Activated naive CD4-positive, alpha-beta T cell (primary cell): ENCODE measurements around the gene C1QTNF3.
"Not testable (repeated sequence)": the region's sequence is repeated elsewhere in the genome, so short reads cannot be mapped to it uniquely, and the experiment has no call there.

Source experiments
- DNase-seq, 4 experiments: peaks; one replicate each; lab custom pipeline; 2025; lab: John Stamatoyannopoulos, UW

Gene C1QTNF3

DNA sequence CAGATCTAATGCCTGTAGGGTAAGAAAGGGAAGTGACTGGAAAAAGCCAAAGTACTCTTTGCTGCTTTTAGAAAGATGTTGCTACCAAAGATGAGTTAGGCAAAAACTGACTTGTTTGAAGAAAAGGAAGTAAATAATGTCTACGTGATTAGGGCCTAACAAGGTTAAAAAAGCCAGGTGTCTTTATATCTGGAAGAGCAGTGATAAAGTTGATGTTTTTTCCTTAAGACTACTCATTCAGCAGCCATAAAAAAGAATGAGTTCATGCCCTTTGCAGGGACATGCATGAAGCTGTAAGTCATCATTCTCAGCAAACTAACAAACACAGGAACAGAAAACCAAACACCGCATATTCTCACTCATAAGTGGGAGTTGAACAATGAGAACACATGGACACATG is 21.7 kb downstream of the C1QTNF3 start:
- DNase-seq, result no peak

DNA sequence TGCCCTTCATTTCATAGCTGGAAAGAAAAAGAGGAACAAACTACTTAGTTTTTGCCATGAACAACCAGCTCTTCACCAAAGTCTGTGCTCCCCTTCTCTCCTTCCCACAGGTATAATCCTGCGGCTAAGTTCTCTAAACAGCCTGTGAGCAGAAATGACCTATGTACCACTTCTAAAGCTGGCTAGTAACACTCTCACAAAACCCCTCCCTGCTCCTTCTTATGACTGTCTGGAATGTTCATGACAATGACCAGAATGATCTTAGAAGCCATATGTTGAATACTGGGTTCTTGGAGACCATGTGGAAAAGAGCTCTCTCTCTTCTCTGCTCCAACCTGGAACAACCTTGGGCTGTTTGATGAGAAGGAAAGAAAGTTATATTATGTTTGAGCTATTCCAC is 22.3 kb downstream of the C1QTNF3 start:
- no peak for DNase-seq

DNA sequence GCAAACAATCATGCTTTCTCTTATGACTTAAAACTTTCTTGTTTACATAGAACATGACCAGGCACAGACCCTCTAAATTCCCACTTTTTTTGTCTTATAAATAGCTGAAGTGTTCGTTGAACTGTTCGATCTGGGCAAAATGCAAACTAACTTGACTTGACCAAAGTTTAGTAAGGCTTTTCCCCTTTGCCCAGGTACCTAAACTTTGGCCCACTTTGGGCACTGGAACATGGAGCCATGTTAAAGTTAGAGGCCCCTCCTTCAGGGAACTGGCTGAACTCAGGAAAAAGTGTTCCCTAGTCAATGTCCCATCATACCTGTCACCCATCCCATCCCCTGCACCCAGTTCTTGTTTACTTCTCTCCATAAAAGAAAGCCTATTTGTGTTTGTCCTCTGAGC is 25.8 kb downstream of the C1QTNF3 start:
- DNase-seq, result no peak

DNA sequence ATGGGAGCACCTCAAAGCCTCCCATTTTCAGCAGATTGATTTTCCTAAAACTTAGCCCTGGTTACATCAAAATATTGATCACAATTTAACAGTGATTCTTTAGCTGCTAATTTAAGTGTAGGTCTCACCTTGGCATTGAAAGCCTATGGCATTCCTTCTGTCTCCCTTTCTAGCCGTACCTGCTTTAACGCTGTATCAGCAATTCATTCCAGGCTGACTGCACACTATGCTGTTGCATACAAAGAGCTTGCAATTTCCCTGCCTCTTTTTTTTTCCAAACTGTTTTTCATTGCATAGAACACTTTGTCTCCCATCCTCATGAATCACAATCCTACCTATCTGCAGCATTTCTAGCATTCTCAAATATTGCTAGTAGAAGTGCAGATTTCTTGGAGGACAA is 26.3 kb downstream of the C1QTNF3 start:
- DNase-seq, result no peak

DNA sequence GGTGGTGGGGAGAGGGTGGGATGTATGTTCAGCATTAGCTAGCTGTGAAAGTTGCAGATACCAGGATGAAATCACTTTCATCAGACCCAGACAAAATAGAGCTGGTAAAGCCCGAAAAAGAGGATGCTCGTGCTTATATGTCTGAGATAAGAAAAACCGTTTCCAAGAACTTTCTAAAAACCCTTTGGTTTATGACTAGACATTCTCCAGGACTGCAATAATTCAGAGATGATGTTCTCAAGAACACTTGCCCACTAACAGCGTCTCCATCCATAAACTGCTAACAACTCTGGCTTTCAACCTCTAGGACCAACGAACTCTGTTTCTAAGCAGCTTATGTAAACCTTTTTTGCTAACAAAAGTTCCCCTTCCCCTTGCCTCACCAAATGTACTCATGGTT is 26.8 kb downstream of the C1QTNF3 start:
- DNase-seq, result no peak

DNA sequence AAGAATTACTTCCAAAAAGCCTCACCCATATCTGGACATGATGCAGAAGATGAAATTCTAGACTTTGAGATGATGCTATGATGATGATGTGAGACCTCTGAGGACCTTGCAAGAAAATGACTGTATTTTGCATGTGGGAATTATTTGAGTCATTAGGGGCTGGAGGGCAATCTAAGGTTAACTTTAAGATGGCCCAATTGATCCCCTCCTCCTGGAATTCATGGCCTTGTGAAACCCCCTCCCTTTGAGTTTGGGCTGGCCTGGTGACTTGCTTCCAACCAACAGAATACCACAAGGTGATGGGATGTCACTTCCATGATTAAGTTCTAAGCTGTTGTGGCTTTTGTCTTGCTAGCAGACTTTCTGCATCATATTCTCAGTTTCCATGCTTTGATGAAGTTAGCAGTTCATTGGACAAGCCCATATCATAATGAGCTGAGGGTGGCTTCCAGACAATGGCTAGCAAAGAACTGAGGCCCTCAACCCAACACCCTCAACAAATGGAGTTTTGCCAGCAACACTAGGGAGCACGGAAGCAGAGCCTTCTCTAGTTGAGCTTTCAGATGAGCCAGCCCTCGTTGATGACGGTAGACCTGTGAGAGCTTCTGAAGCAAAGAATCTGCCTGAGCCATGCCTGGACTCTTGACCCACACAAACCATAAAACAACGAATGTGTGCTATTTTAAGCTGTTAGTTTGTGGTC is 27.7 kb downstream of the C1QTNF3 start:
- no peak for DNase-seq

DNA sequence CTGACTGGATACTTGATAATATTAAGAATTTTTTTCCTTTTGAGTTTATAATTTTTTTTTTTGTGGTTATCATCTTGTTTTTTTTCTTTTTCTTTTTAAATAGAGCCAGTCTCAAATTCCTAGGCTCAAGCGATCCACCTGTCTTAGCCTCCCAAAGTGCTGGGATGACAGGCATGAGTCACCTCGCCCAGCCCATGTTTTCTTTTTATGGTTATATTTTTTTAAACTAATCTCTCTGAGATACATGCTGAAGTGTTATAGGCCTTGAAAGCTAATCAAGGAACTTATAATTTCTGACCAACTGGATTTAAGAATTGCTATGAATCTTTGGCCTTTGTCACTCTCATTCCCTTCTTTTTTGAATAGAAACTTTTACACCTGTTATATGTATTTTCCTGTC is 28.4 kb downstream of the C1QTNF3 start:
- no peak for DNase-seq

DNA sequence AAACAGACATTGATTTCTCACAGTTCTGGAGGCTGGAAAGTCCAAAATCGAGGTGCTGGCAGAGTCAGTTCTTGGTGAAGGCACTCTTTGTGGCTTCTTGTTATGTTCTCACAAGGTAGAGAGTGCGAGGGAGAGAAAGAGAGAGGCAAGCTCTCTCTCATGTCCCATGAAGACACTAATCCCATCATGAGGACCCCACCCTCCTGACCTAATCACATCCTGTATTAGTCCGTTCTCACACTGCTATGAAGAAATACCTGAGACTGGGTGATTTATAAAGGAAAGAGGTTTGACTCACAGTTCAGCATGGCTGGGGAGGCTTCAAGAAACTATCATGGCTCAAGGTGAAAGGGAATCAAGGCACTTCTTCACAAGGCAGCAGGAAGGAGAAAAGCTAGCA is 29.5 kb downstream of the C1QTNF3 start:
- DNase-seq, result no peak

DNA sequence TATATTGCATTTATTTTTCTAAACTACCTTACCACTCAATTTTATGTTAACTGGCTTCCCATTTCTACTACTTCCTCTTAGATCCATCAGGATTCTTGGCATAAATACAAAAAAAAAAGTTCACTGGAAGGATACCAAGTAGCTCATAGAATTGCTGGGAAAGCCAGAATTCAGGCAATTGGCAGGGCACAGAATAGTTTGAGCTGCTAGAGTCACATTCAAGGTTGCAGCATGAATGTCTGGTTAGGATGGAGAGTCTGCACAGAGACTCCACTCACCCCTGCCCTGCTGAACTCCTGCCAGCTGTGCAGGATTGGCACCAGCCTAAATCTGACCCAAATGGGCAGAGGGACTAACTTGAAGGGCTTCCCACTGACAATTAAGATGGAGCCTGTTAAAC is 30.2 kb downstream of the C1QTNF3 start:
- DNase-seq, result no peak

DNA sequence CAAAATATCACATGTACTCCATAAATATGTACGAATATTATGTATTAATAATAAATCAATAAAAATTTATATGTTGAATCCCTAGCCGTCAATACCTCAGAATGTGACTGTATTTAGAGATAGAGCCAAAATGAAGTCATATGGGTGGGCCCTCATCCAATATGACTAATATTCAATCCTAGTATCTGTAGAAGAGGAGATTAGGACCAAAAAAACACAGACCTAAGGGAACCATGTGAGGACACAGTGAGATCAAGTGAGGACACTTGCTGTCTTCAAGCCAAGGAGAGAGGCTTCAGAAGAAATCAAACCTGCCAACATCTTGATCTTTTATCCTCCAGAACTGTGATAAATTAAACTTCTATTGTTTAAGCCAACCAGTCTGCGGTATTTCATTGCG is 31.5 kb downstream of the C1QTNF3 start:
- no peak for DNase-seq

DNA sequence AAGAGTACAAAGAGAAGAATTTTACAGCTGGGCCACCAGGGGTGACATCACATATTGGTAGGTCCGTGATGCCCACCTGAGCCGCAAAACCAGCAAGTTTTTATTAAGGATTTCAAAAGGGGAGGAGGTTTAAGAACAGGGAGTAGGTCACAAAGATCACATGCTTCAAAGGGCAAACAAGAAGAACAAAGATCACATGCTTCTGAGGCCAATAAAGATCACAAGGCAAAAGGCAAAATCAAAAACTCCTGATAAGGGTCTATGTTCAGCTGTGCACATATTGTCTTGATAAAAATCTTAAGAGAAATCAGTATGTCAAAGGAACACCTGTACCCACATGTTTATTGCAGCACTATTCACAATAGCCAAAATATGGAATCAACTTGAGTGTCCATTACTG is 32.9 kb downstream of the C1QTNF3 start:
- DNase-seq, result not testable (repeated sequence)

DNA sequence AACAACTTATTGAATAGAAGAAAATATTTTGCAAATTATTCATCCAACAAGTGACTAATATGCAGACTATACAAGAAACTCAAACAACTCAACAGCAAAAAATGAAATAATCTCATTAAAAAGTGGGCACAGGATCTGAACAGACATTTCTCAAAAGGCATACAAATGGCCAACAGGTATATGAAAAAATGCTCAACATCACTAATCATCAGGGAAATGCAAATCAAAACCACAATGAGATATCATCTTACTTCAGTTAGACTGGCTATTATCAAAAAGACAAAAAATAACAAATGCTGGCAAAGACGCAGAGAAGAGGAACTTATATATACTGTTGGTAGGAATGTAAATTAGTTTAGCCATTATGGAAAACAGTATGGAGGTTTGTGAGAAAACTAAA is 33.4 kb downstream of the C1QTNF3 start:
- DNase-seq, result no peak

DNA sequence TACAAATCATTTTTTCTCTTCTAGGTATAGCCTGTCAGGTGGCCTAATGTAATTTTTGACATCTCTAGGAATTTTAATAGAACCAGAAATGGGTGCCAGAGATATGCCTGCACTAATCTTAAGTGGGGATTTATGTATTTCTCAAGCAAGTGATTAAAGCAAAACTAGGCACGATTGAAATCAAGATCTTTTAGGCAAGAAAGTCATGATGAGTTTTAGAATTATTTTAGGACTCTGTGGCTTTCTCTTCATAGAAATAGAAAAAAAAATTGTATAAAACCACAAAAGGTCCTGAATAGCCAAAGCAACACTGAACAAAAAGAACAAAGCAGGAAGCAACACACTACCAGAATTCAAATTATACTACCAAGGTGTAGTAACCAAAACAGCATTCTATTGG is 34.2 kb downstream of the C1QTNF3 start:
- no peak for DNase-seq

DNA sequence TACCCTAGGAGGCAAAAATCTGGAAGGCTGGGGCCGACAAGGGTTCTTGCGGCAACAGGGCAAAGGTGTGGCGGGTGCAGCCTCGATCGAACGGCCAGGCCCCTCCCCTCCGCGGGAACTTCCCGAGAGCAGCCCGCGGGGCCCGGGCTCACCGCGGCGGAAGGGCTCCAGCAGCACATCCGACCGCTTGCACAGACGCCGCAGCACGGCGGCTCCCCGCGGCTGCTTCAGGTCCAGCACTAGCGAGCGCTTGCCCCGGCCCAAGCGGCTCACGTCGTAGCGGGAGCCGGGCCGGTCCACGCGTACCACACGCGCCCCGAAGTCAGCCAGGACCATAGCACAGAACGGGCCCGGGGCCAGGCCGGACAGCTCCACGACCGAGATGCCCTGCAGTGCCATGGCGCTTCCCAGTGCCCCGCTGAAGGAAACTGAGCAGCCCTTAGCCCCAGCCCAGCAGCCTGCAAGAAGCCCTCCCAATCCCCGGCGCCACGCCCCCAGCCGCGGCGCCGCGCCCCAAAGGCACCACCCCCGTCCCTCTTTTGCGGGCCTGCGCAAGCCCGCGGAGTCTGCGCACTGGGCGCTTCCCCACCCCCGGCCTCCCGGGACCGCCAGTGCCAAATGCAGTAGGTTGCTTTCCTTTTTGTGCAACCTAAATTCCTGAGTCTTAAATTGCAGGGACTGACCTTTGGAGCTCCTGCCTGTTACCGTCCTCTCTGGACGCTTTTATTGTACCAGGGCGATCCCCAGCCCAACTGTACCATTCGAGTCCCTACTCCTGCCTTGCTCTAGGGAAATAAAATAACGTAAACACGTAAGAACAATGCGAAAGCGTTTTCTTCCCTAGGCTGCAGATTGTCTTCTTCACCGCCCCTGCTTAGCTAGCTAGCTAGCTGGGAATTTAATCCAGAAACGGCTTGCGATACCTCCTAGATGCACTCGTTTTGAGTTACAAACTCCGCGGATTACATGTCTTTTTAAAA is 35.1 kb downstream of the C1QTNF3 start, which contains the start of gene AMACR:
Gene AMACR (minus strand): TSS at position 430 of the 980 bp plus-strand sequence. CDS start 31 bp downstream, at position 399.
- peak; percentile 54 to 91 (median 74) for DNase-seq

DNA sequence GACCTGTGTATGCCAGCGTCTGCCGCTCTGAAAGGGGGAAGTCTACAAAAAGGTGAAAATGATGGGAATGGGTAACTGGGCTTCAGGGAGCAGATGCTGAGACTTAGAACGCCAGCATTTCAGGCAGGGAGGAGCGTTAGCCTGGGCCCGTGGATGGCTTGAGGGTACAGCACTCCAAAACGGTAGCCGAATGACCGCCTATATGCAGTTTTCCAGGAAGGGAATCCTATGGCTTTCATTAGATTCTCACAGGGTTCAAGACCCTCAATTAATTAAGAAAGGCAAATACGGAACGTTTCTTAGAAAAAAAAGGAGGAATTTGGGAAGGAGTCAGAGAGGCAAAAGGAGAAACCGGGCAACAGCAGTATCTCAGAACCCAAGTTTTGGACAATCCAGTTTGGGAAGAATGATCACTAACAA is 35.8 kb downstream of the C1QTNF3 start:
- DNase-seq, result no peak

DNA sequence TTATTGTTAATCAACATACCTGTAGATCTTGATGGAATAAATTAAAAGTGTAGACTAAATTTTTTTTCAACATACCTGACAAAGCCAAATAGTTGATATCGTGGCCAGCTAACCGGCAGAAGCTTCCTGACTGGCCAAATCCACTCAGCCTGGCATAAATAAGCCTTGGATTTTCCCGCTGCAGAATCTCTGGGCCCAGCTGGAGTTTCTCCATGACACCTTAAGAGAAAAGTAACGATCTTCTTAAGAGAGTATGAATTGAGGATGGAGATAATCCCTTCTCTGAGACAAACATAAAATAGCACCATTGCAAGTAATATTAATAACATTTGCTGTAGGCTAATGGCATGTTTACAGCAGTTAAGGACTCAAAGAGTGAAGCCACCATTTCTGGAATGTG is 37.3 kb downstream of the C1QTNF3 start:
- DNase-seq, result no peak

DNA sequence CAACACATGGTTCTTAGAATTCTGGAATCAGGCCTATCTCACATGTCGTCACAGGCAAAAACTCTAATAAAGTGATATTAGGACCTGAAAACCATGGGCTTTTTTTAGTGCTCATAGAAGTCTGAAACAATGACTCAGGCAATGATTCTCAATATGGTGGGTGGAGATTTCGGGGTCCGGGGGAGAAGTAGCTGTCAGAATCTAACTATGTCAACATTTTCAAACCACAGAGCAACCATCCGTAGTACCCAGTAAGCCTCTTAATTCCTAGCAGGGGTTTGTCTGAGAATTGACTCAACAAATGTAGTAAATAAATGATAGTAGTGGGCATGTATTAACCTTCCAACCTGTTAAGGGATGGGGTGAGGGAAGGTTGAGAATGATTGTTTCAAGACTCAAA is 37.8 kb downstream of the C1QTNF3 start:
- DNase-seq, result no peak

DNA sequence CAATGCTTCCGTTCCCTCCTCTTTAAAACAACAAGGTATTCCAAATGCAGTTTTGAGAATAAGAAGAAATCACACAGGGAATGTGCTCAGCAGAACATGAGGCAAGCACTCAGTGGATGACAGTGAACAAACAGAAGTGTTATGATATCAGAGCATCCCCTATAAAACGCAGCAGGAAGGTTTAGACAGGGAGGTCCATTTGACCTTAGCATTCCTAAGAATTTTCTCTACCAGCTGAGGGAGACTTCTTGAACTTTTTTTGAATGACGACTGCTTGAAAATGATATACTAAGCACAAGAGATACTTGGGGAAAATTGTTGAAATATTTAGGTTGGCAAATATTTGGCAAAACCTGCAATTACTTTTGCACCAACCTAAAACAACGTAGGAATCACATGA is 39.1 kb downstream of the C1QTNF3 start:
- no peak for DNase-seq

DNA sequence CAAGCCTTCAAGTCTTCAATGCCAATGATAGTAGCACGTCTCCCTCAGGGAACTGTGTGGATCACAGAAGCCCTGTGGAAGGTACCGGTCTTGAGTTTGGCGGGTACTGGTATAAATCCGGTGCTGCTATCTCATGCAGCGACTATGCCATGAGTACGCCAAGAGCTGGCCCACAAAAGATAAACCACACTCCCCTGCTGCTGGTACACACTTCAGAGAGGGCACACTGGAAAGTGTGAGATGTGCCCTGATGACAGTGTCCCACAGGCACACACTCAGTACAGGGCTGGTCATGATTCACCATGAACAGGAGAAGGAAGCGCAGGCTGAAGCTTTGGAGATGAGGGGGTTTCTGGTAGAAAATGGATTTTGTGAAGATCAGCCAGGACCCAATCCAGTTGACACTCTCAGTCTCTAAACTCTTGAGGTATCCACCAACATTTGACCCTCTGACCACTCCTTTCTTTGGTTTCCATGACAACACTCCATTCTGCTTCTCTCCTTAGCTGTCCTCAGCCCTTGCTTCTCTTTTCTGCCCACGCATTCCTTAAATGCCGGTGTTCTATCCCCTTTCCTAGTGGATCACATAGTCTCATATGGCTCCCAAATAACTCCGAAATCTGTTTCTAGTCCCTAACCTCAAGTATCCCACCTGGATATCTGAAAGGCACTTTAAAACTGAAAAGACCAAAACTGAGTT is 40.2 kb downstream of the C1QTNF3 start:
- DNase-seq, result no peak

DNA sequence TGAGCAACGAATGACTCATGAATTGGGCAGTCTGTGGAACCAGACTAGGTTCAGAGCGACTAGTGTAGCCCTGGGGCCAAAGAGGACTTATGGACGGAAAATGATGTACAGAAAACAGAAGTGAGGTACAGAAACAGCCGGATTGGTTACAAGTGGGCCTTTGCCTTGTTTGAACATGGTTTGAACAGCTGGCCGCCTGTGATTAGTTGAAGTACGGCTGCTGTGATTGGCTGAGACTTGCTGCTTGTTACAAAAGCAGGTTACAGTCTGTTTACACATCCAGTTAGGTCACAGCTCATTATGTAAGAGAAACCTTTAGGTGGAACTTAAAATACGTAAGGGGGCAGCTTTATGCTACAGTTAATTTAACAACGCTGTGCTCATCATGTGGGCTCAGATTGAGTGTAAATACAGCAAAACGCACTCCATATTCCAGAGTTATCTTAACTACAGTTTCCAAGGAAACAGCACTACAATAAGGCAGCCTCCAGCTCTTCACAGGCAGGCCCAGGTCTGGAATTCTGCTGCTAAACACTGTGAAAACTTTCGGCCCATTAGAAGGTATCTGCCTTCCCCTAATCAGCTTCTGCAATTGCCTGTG is 41.7 kb downstream of the C1QTNF3 start:
- no peak for DNase-seq

DNA sequence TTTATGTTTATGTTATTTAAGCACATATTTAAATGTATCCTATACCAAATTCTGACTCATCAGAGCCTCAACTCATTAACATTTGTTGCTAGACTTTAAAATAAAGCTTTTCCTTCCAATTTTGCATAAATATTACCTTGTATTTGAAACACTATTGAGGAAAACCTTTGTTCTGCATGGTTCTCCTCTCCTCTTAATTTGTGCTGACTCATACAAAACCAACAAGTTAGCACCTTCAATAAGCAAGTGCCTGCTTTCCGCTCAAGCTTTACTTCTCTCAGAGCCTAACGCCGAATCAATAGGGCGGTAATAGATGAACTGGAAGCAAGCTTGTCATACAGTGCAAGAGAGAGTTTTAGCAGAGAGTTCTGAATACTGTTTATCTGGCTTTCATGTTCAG is 43.0 kb downstream of the C1QTNF3 start:
- no peak for DNase-seq

DNA sequence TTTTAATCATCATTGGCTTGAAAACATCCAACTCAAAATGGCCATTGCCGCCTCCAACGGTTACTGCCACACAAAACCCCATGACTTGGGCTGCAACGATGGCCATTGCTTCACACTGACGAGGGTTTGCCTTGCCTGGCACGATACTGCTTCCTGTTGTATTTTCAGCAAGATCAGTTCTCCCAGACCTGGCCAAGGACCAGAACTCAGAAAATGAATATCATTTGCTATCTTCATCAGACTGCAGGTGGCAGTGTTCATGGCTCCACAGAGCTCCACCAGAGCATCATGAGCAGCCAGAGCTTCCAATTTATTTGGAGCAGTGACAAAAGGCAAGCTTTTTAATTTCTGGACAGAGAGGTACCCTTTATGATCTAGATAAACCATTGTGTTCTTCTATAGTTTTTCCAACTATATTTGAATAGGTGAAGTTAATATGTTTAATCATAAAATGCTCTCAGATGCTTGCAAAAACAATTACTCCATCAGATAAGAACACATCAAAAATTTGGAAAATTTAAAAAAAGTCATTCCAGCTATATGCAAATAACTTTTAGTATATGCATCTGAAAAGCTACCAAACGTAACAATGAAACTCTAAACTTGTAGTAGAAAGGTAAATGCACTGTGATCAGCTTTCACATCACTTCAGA is 45.6 kb downstream of the C1QTNF3 start:
- no peak for DNase-seq
